ENCODE data around the gene CACNB2. TPM values are rescaled to one million over a fixed set of nuclear protein-coding genes. Genes with fewer than 3 reads are reported as not detected.

Gene CACNB2
- total RNA-seq = 10 to 100 TPM; 16.8 to 21.6 TPM
- long read RNA-seq, donor 1, partial matches to known transcripts = 3 of 25 reads
- long read RNA-seq, donor 1, other reads (novel, unspliced or antisense) = 20 of 25 reads
- long read RNA-seq, donor 2, partial matches to known transcripts = 3 of 14 reads
- long read RNA-seq, donor 2, other reads (novel, unspliced or antisense) = 8 of 14 reads

- DNase-seq (ENCODE audit: low spot score) = peak; percentile 88
- intact Hi-C loops (cut with DNase I) = loop anchor here (10.0 kb wide), 2 partner anchors 54 to 74 kb away; no protein-coding TSS in a partner anchor
Observed at GRCh38 chr10:18140149-18140956, at the start of gene CACNB2. Gene CACNB2 (plus strand): TSS chr10:18140424.

GRCh38 chr10:18094332-18094731 is 45.9 kb upstream of the CACNB2 start:
- intact Hi-C loops (cut with DNase I) = no loop called here

GRCh38 chr10:18094793-18095192 is 45.4 kb upstream of the CACNB2 start:
- intact Hi-C loops (cut with DNase I) = no loop called here
- DNase-seq (ENCODE audit: low spot score) = no peak

More at GRCh38 chr10:18094332-18094731, 45.9 kb upstream of the CACNB2 start:
- no peak for DNase-seq (ENCODE audit: low spot score)

- intact Hi-C loops (cut with DNase I) = no loop called here
- DNase-seq (ENCODE audit: low spot score) = no peak
Observed at GRCh38 chr10:18097524-18097923, 42.7 kb upstream of the CACNB2 start.

GRCh38 chr10:18098201-18098600 is 42.0 kb upstream of the CACNB2 start:
- intact Hi-C loops (cut with DNase I) = no loop called here
- no peak for DNase-seq (ENCODE audit: low spot score)

- intact Hi-C loops (cut with DNase I) = no loop called here
- DNase-seq (ENCODE audit: low spot score) = no peak
Observed at GRCh38 chr10:18099415-18099814, 40.8 kb upstream of the CACNB2 start.

- intact Hi-C loops (cut with DNase I) = loop anchor here in 1 of 2 donors (10.0 kb wide), 1 partner anchor 196 kb away; no protein-coding TSS in a partner anchor
- no peak for DNase-seq (ENCODE audit: low spot score)
Observed at GRCh38 chr10:18100669-18101068, 39.6 kb upstream of the CACNB2 start.

- intact Hi-C loops (cut with DNase I) = loop anchor here in 1 of 2 donors (10.0 kb wide), 1 partner anchor 198 kb away; no protein-coding TSS in a partner anchor
- no peak for DNase-seq (ENCODE audit: low spot score)
Observed at GRCh38 chr10:18102404-18102803, 37.8 kb upstream of the CACNB2 start.

- intact Hi-C loops (cut with DNase I) = loop anchor here in 1 of 2 donors (10.0 kb wide), 1 partner anchor 200 kb away; no protein-coding TSS in a partner anchor
- DNase-seq (ENCODE audit: low spot score) = peak; percentile 82
Observed at GRCh38 chr10:18104223-18104872, 35.9 kb upstream of the CACNB2 start.

- intact Hi-C loops (cut with DNase I) = loop anchor here in 1 of 2 donors (10.0 kb wide), 1 partner anchor 205 kb away; no protein-coding TSS in a partner anchor
- DNase-seq (ENCODE audit: low spot score) = no peak
Observed at GRCh38 chr10:18109341-18109870, 30.8 kb upstream of the CACNB2 start.

- intact Hi-C loops (cut with DNase I) = no loop called here
- DNase-seq (ENCODE audit: low spot score) = no peak
Observed at GRCh38 chr10:18113881-18114280, 26.3 kb upstream of the CACNB2 start.

GRCh38 chr10:18117276-18117675 is 22.9 kb upstream of the CACNB2 start:
- intact Hi-C loops (cut with DNase I) = no loop called here
- DNase-seq (ENCODE audit: low spot score) = no peak

GRCh38 chr10:18122753-18123152 is 17.5 kb upstream of the CACNB2 start:
- DNase-seq (ENCODE audit: low spot score) = no peak
- intact Hi-C loops (cut with DNase I) = no loop called here

GRCh38 chr10:18133046-18133445 is 7.2 kb upstream of the CACNB2 start:
- intact Hi-C loops (cut with DNase I) = no loop called here
- DNase-seq (ENCODE audit: low spot score) = no peak

- intact Hi-C loops (cut with DNase I) = no loop called here
Observed at GRCh38 chr10:18134509-18134908, 5.7 kb upstream of the CACNB2 start.

GRCh38 chr10:18134921-18135320 is 5.3 kb upstream of the CACNB2 start:
- no peak for DNase-seq (ENCODE audit: low spot score)
- intact Hi-C loops (cut with DNase I) = no loop called here

More at GRCh38 chr10:18134509-18134908, 5.7 kb upstream of the CACNB2 start:
- no peak for DNase-seq (ENCODE audit: low spot score)

- DNase-seq (ENCODE audit: low spot score) = no peak
- intact Hi-C loops (cut with DNase I) = no loop called here
Observed at GRCh38 chr10:18136073-18136791, 4.0 kb upstream of the CACNB2 start.

- intact Hi-C loops (cut with DNase I) = no loop called here
- DNase-seq (ENCODE audit: low spot score) = no peak
Observed at GRCh38 chr10:18137111-18137510, 3.1 kb upstream of the CACNB2 start.

Measured in posterior vena cava (tissue), 2 donors.